Endothelial cell of umbilical vein (primary cell): Measurements from ENCODE around the gene UNC13D. TPM values are rescaled to one million over a fixed set of nuclear protein-coding genes. Genes with fewer than 3 reads are reported as not detected.
A peak's percentile ranks its signal among the peaks of the same experiment; 100 is the strongest.

Experiments
- BruUV-seq: library from RNA; stranded (reverse); fragments of 400-500 nt; replicated peaks from 2 replicates; lab custom pipeline; 2021; lab: Mats Ljungman, UMichigan
- CTCF ChIA-PET: fragments of 300-600, 350-600 bp; sonication (Branson Sonifier 250); formaldehyde crosslinking; loops from one replicate; lab custom pipeline; 2021; ENCODE audit warnings: antibody characterized with exemption, inconsistent platforms; lab: Charles Lee
- POLR2A ChIA-PET: fragments of 300-600, 350-600 bp; sonication (Branson Sonifier 250); formaldehyde crosslinking; loops from one replicate; lab custom pipeline; 2021; ENCODE audit warnings: antibody characterized with exemption, inconsistent platforms; lab: Charles Lee
- DNase-seq: peaks from one replicate; pipeline ENCODE4 v3.0.0-alpha.2; 2011; ENCODE audit warnings: low read depth, low spot score
- FAIRE-seq: peaks from 2 replicates; lab custom pipeline; 2011; peaks lifted over from hg19 to GRCh38; lab: Jason Lieb, UNC
- H2AFZ ChIP-seq: 2 replicates; pipeline ENCODE4 v1.6.0; 2012; ENCODE audit warnings: low read depth, low read length, control low read depth, inconsistent platforms
- H3K27ac ChIP-seq: 2 replicates; pipeline ENCODE4 v1.5.1; 2011; ENCODE audit warnings: low read depth, mild to moderate bottlenecking, control low read depth, low read length, moderate library complexity; ENCODE audit not compliant: insufficient read depth
- H3K27me3 ChIP-seq, 2 experiments: 2 replicates each; pipeline versions ENCODE4 v1.6.0 to v1.6.1; 2011; ENCODE audit warnings: low read length in 2 of 2, mixed read lengths in 1 of 2; ENCODE audit not compliant: control insufficient read depth in 2 of 2, insufficient read depth in 2 of 2
- H3K36me3 ChIP-seq, 2 experiments: 2 replicates in 1 of 2; 3 replicates in 1 of 2; pipeline ENCODE4 v1.5.1; 2011; ENCODE audit warnings: low read length in 2 of 2, mild to moderate bottlenecking in 1 of 2, moderate library complexity in 1 of 2; ENCODE audit not compliant: control insufficient read depth in 2 of 2, insufficient read depth in 2 of 2; ENCODE audit errors: extremely low read depth in 1 of 2
- H3K4me1 ChIP-seq: 3 replicates; pipeline ENCODE4 v1.5.1; 2011; ENCODE audit warnings: mild to moderate bottlenecking, low read length; ENCODE audit not compliant: control insufficient read depth, insufficient read depth; ENCODE audit errors: extremely low read depth
- H3K4me2 ChIP-seq: 2 replicates; pipeline ENCODE4 v1.6.1; 2011; ENCODE audit warnings: low read length, control low read depth, mixed read lengths; ENCODE audit not compliant: insufficient read depth
- H3K4me3 ChIP-seq, 3 experiments: fragments of 200-600 bp in 1 of 3; sonication (generic), shearing (Covaris generic) in 1 of 3; replicated peaks in 1 of 3; 2 replicates each; pipeline ENCODE4 v1.5.1; 2011 to 2016; ENCODE audit warnings: control low read depth in 3 of 3, low read length in 3 of 3, mild to moderate bottlenecking in 2 of 3, inconsistent platforms in 1 of 3, low read depth in 1 of 3, moderate library complexity in 1 of 3; ENCODE audit not compliant: insufficient read depth in 1 of 3
- H3K79me2 ChIP-seq: 2 replicates; pipeline ENCODE4 v1.6.0; 2012; ENCODE audit warnings: low read length, inconsistent platforms; ENCODE audit not compliant: control insufficient read depth, insufficient read depth
- H3K9ac ChIP-seq: replicated peaks from 2 replicates; pipeline ENCODE3; 2011; ENCODE audit warnings: low read length, control low read depth; ENCODE audit not compliant: insufficient read depth; ENCODE audit errors: extremely low read depth
- H3K9me1 ChIP-seq: replicated peaks from 3 replicates; pipeline ENCODE4 v1.6.0; 2011; ENCODE audit warnings: mild to moderate bottlenecking, low read length; ENCODE audit not compliant: control insufficient read depth, insufficient read depth; ENCODE audit errors: extremely low read depth
- H3K9me3 ChIP-seq: replicated peaks from 2 replicates; pipeline ENCODE4 v1.5.1; 2012; ENCODE audit warnings: low read length, inconsistent platforms; ENCODE audit not compliant: control insufficient read depth, insufficient read depth
- H4K20me1 ChIP-seq: replicated peaks from 2 replicates; pipeline ENCODE3; 2011; ENCODE audit warnings: mild to moderate bottlenecking, low read length; ENCODE audit not compliant: control insufficient read depth, insufficient read depth; ENCODE audit errors: extremely low read depth
- EZH2 ChIP-seq: IDR thresholded peaks from 2 replicates; pipeline ENCODE4 v1.6.1; 2012; ENCODE audit warnings: borderline replicate concordance, low read depth, mild to moderate bottlenecking, moderate library complexity, low read length, inconsistent platforms; ENCODE audit not compliant: severe bottlenecking
- FOS ChIP-seq: IDR thresholded peaks from 2 replicates; pipeline ENCODE4 v1.6.1; 2011; ENCODE audit warnings: mild to moderate bottlenecking, low read length, moderate library complexity, borderline replicate concordance; ENCODE audit not compliant: insufficient read depth
- GATA2 ChIP-seq: IDR thresholded peaks from 2 replicates; pipeline ENCODE4 v1.7.0; 2011; ENCODE audit warnings: low read depth, mild to moderate bottlenecking, moderate library complexity, mixed read lengths, low read length; ENCODE audit not compliant: insufficient read length, insufficient read depth
- JUN ChIP-seq: IDR thresholded peaks from 2 replicates; pipeline ENCODE4 v1.6.1; 2011; ENCODE audit warnings: borderline replicate concordance, low read depth; ENCODE audit not compliant: insufficient read length, insufficient read depth
- MYC ChIP-seq: IDR thresholded peaks from one replicate; pipeline ENCODE4 v1.6.1; 2011; ENCODE audit warnings: mild to moderate bottlenecking, low read depth, low read length
- POLR2A ChIP-seq: IDR thresholded peaks from 2 replicates; pipeline ENCODE4 v1.6.1; 2012; ENCODE audit warnings: low read depth, mild to moderate bottlenecking, control low read depth, low read length
- POLR2AphosphoS5 ChIP-seq: IDR thresholded peaks from 2 replicates; pipeline ENCODE4 v1.6.1; 2012; ENCODE audit warnings: low read depth, mild to moderate bottlenecking, control low read depth, low read length, moderate library complexity; ENCODE audit not compliant: insufficient read depth
- dilution Hi-C: fragments of 300-500 bp; cut with MboI; formaldehyde crosslinking; loops from one replicate; pipeline ENCODE4 v1.15.0; 2019; ENCODE audit warnings: low sequenced_read_pairs; ENCODE audit not compliant: extremely low pct_ligation_motif_present
- intact Hi-C: fragments of 100-400 bp; cut with micrococcal nuclease; formaldehyde crosslinking; loops from one replicate; pipeline ENCODE4 v1.10.0; 2022
- polyA plus RNA-seq, 4 experiments: library from polyadenylated mRNA; depleted of rRNA in 3 of 4; stranded (reverse) in 3 of 4; unstranded in 1 of 4; fragments of >200 nt; gene quantifications; 2 replicates each; pipeline versions ENCODE4 v1.2.1 to v1.2.3, GENCODE V29; 2011 to 2012; ENCODE audit warnings: missing spikeins in 1 of 4
- total RNA-seq: library from RNA; stranded (reverse); gene quantifications from 2 replicates; pipeline ENCODE4 v1.2.3, GENCODE V29; 2021
- TF ChIP-seq, protein P1 (sequence below), 2 donors: IDR thresholded peaks; 1 replicate in 1 of 2; 2 replicates in 1 of 2; pipeline ENCODE4 v1.5.1; 2011; ENCODE audit warnings: low read length in 2 of 2, mild to moderate bottlenecking in 2 of 2, moderate library complexity in 2 of 2, control low read depth in 1 of 2, inconsistent platforms in 1 of 2, low read depth in 1 of 2; ENCODE audit not compliant: insufficient read depth in 1 of 2; ENCODE audit errors: extremely low read depth in 1 of 2
- TF ChIP-seq, protein P2 (sequence below): IDR thresholded peaks from 2 replicates; pipeline ENCODE4 v1.6.1; 2011; ENCODE audit not compliant: insufficient read depth, insufficient read length

UNC13D gene
- total and polyA plus RNA-seq, 2 donors (not counting 3 experiments of a cell fraction or from before 2014, with no cell fraction given) = 6.9 to 14.9 TPM

- Histone ChIP-seq H3K4me3 (peak overlapping the region; percentile 61 to 87 (median 72)), H3K4me2 (no peak overlapping the region), H3K36me3 (peaks cover 14 to 15% of the 10 kb centered on the region in 2 experiments), H3K27ac (peak overlapping the region; percentile 93), H2AFZ (no peak overlapping the region), H3K79me2 (peaks cover 18% of the 10 kb centered on the region), H3K9me3 (no peaks in the 10 kb centered on the region), H3K9me1 (no peaks in the 10 kb centered on the region), H3K4me1 (peaks cover 24% of the 10 kb centered on the region), H3K9ac (peak overlapping the region; percentile 95), H3K27me3 (no peaks in the 10 kb centered on the region), H4K20me1 (peaks cover 6% of the 10 kb centered on the region)
- ChIA-PET CTCF (interaction anchor here (0.7 to 1.7 kb wide), 12 partner anchors 25 to 98 kb away, joined by 3 to 10 read pairs (median 4); partner anchors contain the start of gene WBP2), POLR2A (interaction anchor here (0.6 to 1.0 kb wide), 25 partner anchors 10 to 224 kb away, joined by 3 to 23 read pairs (median 4); partner anchors contain the start of genes ACOX1, GALK1, MRPL38 and TEN1)
- TSS peak; percentile 92 for BruUV-seq
- FAIRE-seq (peak; percentile 96), DNase-seq (peak; percentile 100)
- TF ChIP-seq MYC = no peak
- TF ChIP-seq, protein P1, sequence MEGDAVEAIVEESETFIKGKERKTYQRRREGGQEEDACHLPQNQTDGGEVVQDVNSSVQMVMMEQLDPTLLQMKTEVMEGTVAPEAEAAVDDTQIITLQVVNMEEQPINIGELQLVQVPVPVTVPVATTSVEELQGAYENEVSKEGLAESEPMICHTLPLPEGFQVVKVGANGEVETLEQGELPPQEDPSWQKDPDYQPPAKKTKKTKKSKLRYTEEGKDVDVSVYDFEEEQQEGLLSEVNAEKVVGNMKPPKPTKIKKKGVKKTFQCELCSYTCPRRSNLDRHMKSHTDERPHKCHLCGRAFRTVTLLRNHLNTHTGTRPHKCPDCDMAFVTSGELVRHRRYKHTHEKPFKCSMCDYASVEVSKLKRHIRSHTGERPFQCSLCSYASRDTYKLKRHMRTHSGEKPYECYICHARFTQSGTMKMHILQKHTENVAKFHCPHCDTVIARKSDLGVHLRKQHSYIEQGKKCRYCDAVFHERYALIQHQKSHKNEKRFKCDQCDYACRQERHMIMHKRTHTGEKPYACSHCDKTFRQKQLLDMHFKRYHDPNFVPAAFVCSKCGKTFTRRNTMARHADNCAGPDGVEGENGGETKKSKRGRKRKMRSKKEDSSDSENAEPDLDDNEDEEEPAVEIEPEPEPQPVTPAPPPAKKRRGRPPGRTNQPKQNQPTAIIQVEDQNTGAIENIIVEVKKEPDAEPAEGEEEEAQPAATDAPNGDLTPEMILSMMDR (IDR thresholded peaks at IDR 0.05; ENCODE audit: extremely low read depth in 1 of 2, insufficient read depth in 1 of 2, low read depth in 1 of 2, low read length in 2 of 2) = no peak
- TF ChIP-seq, protein P2, sequence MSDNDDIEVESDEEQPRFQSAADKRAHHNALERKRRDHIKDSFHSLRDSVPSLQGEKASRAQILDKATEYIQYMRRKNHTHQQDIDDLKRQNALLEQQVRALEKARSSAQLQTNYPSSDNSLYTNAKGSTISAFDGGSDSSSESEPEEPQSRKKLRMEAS = no peak
- peak; percentile 67 for TF ChIP-seq JUN
- TF ChIP-seq POLR2A = peak; percentile 100
- no peak for TF ChIP-seq EZH2
- no peak for TF ChIP-seq GATA2
- TF ChIP-seq POLR2AphosphoS5 = peak; percentile 100
- peak; percentile 99 for TF ChIP-seq FOS
- dilution Hi-C loops (no loop called here), intact Hi-C loops (loop anchor here (1.0 to 10.0 kb wide), 4 partner anchors 48 to 225 kb away; partner anchors contain the start of genes CDK3 and TRIM65)
These were observed 64.8 kb downstream of the UNC13D start for GRCh38 chr17:75779250-75779986.
